Esophagus muscularis mucosa (tissue), 4 donors: ENCODE results near the gene C2CD3. TPM values are rescaled to one million over a fixed set of nuclear protein-coding genes. Genes with fewer than 3 reads are reported as not detected.

ENCODE experiments used
- DNase-seq: peaks from one replicate; pipeline ENCODE4 v3.0.0-alpha.2; 2017; ENCODE audit errors: extremely low spot score
- H3K27ac ChIP-seq, 4 donors: fragments of 200-600 bp; sonication (generic); replicated peaks in 1 of 4; 1 replicate in 3 of 4; 2 replicates in 1 of 4; pipeline ENCODE4 v1.5.1; 2016 to 2019; ENCODE audit warnings: mild to moderate bottlenecking in 1 of 4
- H3K27me3 ChIP-seq, 4 donors: fragments of 200-600 bp; sonication (generic); one replicate each; pipeline versions ENCODE4 v1.5.1 to v1.6.0; 2016 to 2019
- H3K36me3 ChIP-seq, 4 donors: fragments of 200-600 bp; sonication (generic); one replicate each; pipeline ENCODE4 v1.5.1; 2016 to 2019
- H3K4me1 ChIP-seq, 4 donors: fragments of 200-600 bp; sonication (generic); one replicate each; pipeline ENCODE4 v1.5.1; 2016 to 2019
- H3K4me3 ChIP-seq, 4 donors: fragments of 200-600 bp; sonication (generic); 1 replicate in 2 of 4; 2 replicates in 2 of 4; pipeline ENCODE4 v1.5.1; 2016 to 2019; ENCODE audit warnings: mild to moderate bottlenecking in 4 of 4, moderate library complexity in 1 of 4
- H3K9me3 ChIP-seq, 4 donors: fragments of 200-600 bp; sonication (generic); 1 replicate in 3 of 4; 2 replicates in 1 of 4; pipeline ENCODE4 v1.5.1; 2016 to 2019
- CTCF ChIP-seq, 3 experiments: fragments of 200-600 bp in 2 of 3; fragments of 450-650 bp in 1 of 3; sonication (generic) in 2 of 3; IDR thresholded peaks; one replicate each; pipeline ENCODE4 v1.5.1; 2017 to 2019; ENCODE audit warnings: antibody characterized with exemption in 3 of 3, mild to moderate bottlenecking in 2 of 3, moderate library complexity in 1 of 3
- EP300 ChIP-seq: sonication (generic); formaldehyde crosslinking; IDR thresholded peaks from one replicate; pipeline ENCODE4 v1.6.1; 2017; ENCODE audit warnings: antibody characterized with exemption
- POLR2A ChIP-seq: fragments of 450-650 bp; IDR thresholded peaks from one replicate; pipeline ENCODE4 v1.6.1; 2017; ENCODE audit warnings: antibody characterized with exemption, moderate library complexity, mild to moderate bottlenecking, low read depth
- POLR2AphosphoS5 ChIP-seq, 2 donors: sonication (generic); formaldehyde crosslinking; IDR thresholded peaks; one replicate each; pipeline ENCODE4 v1.6.1; 2017; ENCODE audit warnings: antibody characterized with exemption in 2 of 2
- whole genome bisulfite sequencing: methylation state at CpG from one replicate; pipeline ENCODE4 v1.1.5; 2018; 5-methylcytosine and 5-hydroxymethylcytosine counted together
- intact Hi-C: fragments of 100-400 bp; cut with DNase I; formaldehyde crosslinking; loops from one replicate; pipeline ENCODE4 v1.15.1; 2023
- total RNA-seq, 4 donors: library from RNA; depleted of rRNA; stranded (reverse); fragments of >200 nt; gene quantifications; one replicate each; pipeline versions ENCODE4 v1.1.0 to v1.2.1, GENCODE V29; 2016

C2CD3 gene
- total RNA-seq, 4 donors from 2014 or later = 17.9 to 31.5 (median 22.4) TPM

GRCh38 chr11:73982595-73982989 is 188.2 kb downstream of the C2CD3 start, which contains the start of gene UCP2:
TSS of gene UCP2 (minus strand) at chr11:73982843. CDS start at chr11:73978378, 4,465 bp downstream.
- H3K27ac ChIP-seq = peak within 1 kb of the TSS; percentile 76 to 93 (median 89)
- under 1% methylated on average over 22 of the region's 43 CpGs for WGBS
- TF ChIP-seq POLR2AphosphoS5 (IDR thresholded peaks at IDR 0.05) (peak in 1 of 2 donors; percentile 71), CTCF (IDR thresholded peaks at IDR 0.05) (no peak), EP300 (no peak)
- H3K4me3 ChIP-seq = peak within 1 kb of the TSS; percentile 53 to 70 (median 67)
- peaks cover 0 to 12% (median 9%) of the 10 kb centered on the region in 4 donors for H3K36me3 ChIP-seq
- peaks cover 13 to 25% (median 22%) of the 10 kb centered on the region in 4 donors for H3K4me1 ChIP-seq
- H3K27me3 ChIP-seq = no peaks in the 10 kb centered on the region
- H3K9me3 ChIP-seq = no peaks in the 10 kb centered on the region
- peak; percentile 95 for DNase-seq
- intact Hi-C loops = no loop called here

GRCh38 chr11:73981051-73981805 is 189.6 kb downstream of the C2CD3 start:
- Histone ChIP-seq H3K36me3 (peaks cover 0 to 26% (median 22%) of the 10 kb centered on the region in 4 donors), H3K27me3 (no peaks in the 10 kb centered on the region), H3K9me3 (no peaks in the 10 kb centered on the region), H3K27ac (peak overlapping the region; percentile 76 to 93 (median 89)), H3K4me1 (peaks cover 13 to 25% (median 22%) of the 10 kb centered on the region in 4 donors), H3K4me3 (peak overlapping the region; percentile 53 to 70 (median 67))
- 82% methylated on average over 13 of the region's 13 CpGs for WGBS
- DNase-seq = no peak
- TF ChIP-seq CTCF (IDR thresholded peaks at IDR 0.05) (no peak), POLR2AphosphoS5 (IDR thresholded peaks at IDR 0.05) (no peak), POLR2A (no peak), EP300 (no peak)
- intact Hi-C loops = no loop called here

GRCh38 chr11:73980001-73980961 is 190.5 kb downstream of the C2CD3 start:
- no peak for DNase-seq
- Histone ChIP-seq H3K4me1 (peaks cover 13 to 25% (median 22%) of the 10 kb centered on the region in 4 donors), H3K27ac (peak overlapping the region in 3 of 4 donors; percentile 18 to 88 (median 76)), H3K27me3 (no peaks in the 10 kb centered on the region), H3K36me3 (peaks cover 6 to 35% (median 32%) of the 10 kb centered on the region in 4 donors), H3K4me3 (peak overlapping the region in 2 of 4 donors; percentile 67 to 70), H3K9me3 (no peaks in the 10 kb centered on the region)
- no peak for TF ChIP-seq EP300
- peak in 1 of 2 donors; percentile 37 for TF ChIP-seq POLR2AphosphoS5 (IDR thresholded peaks at IDR 0.05)
- 59% methylated on average over 5 of the region's 6 CpGs for WGBS
- intact Hi-C loops = no loop called here

GRCh38 chr11:73978576-73979086 is 192.2 kb downstream of the C2CD3 start:
- H3K4me1 ChIP-seq = peaks cover 14 to 27% (median 15%) of the 10 kb centered on the region in 4 donors
- TF ChIP-seq POLR2AphosphoS5 (IDR thresholded peaks at IDR 0.05) (no peak), EP300 (no peak), POLR2A (no peak)
- DNase-seq = no peak
- peaks cover 6 to 45% (median 40%) of the 10 kb centered on the region in 4 donors for H3K36me3 ChIP-seq
- no peaks in the 10 kb centered on the region for H3K27me3 ChIP-seq
- intact Hi-C loops = no loop called here
- no peaks in the 10 kb centered on the region for H3K9me3 ChIP-seq
- no peak overlapping the region for H3K27ac ChIP-seq
- no peak overlapping the region for H3K4me3 ChIP-seq
- 100% methylated on average over 3 of the region's 3 CpGs for WGBS

GRCh38 chr11:73977856-73978519 is 192.8 kb downstream of the C2CD3 start:
- peaks cover 10 to 29% (median 15%) of the 10 kb centered on the region in 4 donors for H3K4me1 ChIP-seq
- peaks cover 6 to 45% (median 40%) of the 10 kb centered on the region in 4 donors for H3K36me3 ChIP-seq
- no peak overlapping the region for H3K4me3 ChIP-seq
- no peaks in the 10 kb centered on the region for H3K9me3 ChIP-seq
- H3K27me3 ChIP-seq = no peaks in the 10 kb centered on the region
- TF ChIP-seq POLR2A (no peak), CTCF (IDR thresholded peaks at IDR 0.05) (no peak), EP300 (no peak), POLR2AphosphoS5 (IDR thresholded peaks at IDR 0.05) (no peak)
- H3K27ac ChIP-seq = no peak overlapping the region
- DNase-seq = no peak
- intact Hi-C loops = no loop called here
- WGBS = 97% methylated on average over 18 of the region's 18 CpGs
